B cell (primary cell): ENCODE data around the gene SEC16A.

Experiments
- CTCF ChIP-seq: fragments of 200-600 bp; IDR thresholded peaks from one replicate; pipeline ENCODE4 v1.8.0; 2022; ENCODE audit warnings: antibody characterized with exemption, mild to moderate bottlenecking
- EZH2 ChIP-seq: IDR thresholded peaks from 2 replicates; pipeline ENCODE4 v1.6.1; 2012; ENCODE audit warnings: borderline replicate concordance, low read depth, mild to moderate bottlenecking, moderate library complexity, low read length; ENCODE audit not compliant: insufficient read depth, poor library complexity, severe bottlenecking

GRCh38 chr9:136462664-136463063, 20.2 kb downstream of the SEC16A start:
- TF ChIP-seq CTCF (no peak), EZH2 (no peak)
